Muscle layer of duodenum (tissue), 2 donors: ENCODE measurements around the gene ALDH1A3.
A peak's percentile ranks its signal among the peaks of the same experiment; 100 is the strongest.

Experiments used
- H3K27ac ChIP-seq: one replicate; pipeline ENCODE4 v1.7.0; 2013; ENCODE audit warnings: mild to moderate bottlenecking, low read length
- H3K27me3 ChIP-seq: one replicate; pipeline ENCODE4 v1.7.0; 2013; ENCODE audit warnings: low read depth, mild to moderate bottlenecking, control low read depth, low read length
- H3K36me3 ChIP-seq, 2 donors: one replicate each; pipeline ENCODE4 v1.7.0; 2013; ENCODE audit warnings: low read length in 2 of 2, control low read depth in 1 of 2, mild to moderate bottlenecking in 1 of 2; ENCODE audit not compliant: insufficient read depth in 2 of 2, control insufficient read depth in 1 of 2
- H3K4me1 ChIP-seq, 2 donors: one replicate each; pipeline ENCODE4 v1.7.0; 2013; ENCODE audit warnings: low read length in 2 of 2, mild to moderate bottlenecking in 2 of 2, control low read depth in 1 of 2, moderate library complexity in 1 of 2; ENCODE audit not compliant: insufficient read depth in 2 of 2, control insufficient read depth in 1 of 2
- H3K4me3 ChIP-seq, 2 donors: one replicate each; pipeline ENCODE4 v1.7.0; 2013; ENCODE audit warnings: low read length in 2 of 2, low read depth in 1 of 2, mild to moderate bottlenecking in 1 of 2
- H3K9me3 ChIP-seq, 2 donors: one replicate each; pipeline ENCODE4 v1.7.0; 2013; ENCODE audit warnings: low read length in 2 of 2, control low read depth in 1 of 2, mild to moderate bottlenecking in 1 of 2; ENCODE audit not compliant: control insufficient read depth in 1 of 2
- donor health status: healthy.

Gene ALDH1A3

GRCh38 chr15:100875976-100876375 is 3.7 kb upstream of the ALDH1A3 start:
- H3K4me1 ChIP-seq, result peaks cover 0 to 10% of the 10 kb centered on the region in 2 donors
- no peak overlapping the region for H3K27ac ChIP-seq
- H3K36me3 ChIP-seq, result no peaks in the 10 kb centered on the region
- no peaks in the 10 kb centered on the region for H3K9me3 ChIP-seq
- peaks cover 23% of the 10 kb centered on the region for H3K27me3 ChIP-seq
- H3K4me3 ChIP-seq, result no peak overlapping the region

DNA sequence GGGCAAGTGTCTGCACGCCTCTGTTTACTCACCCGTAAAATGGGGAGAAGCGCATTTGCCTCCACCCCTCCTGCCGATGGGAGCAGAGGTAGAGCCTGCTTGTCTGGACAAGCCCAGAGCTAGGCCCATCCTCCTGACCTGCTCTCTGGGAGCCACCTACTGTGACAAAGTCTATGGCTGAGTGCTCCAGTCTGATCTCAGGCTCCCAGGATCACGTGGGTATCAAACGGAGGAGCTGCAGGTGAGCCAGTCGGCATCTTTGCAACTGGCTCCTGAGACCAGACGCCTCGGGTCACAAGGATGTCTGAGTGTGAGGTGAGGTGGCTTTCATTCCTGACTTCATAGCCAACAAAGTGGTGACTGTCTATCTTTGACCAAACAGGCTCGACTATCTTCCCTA is 2.1 kb upstream of the ALDH1A3 start:
- Histone ChIP-seq H3K27ac (no peak overlapping the region), H3K4me3 (no peak overlapping the region), H3K36me3 (no peaks in the 10 kb centered on the region), H3K27me3 (peaks cover 23% of the 10 kb centered on the region), H3K9me3 (no peaks in the 10 kb centered on the region), H3K4me1 (peaks cover 0 to 10% of the 10 kb centered on the region in 2 donors)

DNA sequence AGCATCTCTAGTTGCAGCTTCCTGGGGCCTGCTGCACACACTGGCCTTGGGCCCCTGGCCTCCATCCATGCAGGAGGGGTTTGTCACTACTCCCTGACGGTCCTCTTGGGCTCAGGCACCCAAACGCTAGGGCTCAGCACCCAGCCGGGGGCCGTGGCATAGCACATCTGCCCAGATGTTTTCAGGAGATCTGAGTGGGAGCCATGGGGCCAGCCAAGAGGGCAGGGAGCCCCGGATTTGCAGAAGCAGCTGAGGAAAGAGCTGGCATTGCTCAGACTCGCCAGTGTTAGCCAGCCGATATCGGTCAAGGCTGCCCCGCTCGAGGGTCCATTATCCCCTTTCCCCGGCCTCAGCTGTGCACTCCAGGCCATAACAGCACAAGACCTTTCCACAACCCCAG is 1.5 kb upstream of the ALDH1A3 start:
- no peak overlapping the region for H3K4me3 ChIP-seq
- H3K9me3 ChIP-seq, result no peaks in the 10 kb centered on the region
- H3K4me1 ChIP-seq, result peaks cover 0 to 10% of the 10 kb centered on the region in 2 donors
- peaks cover 23% of the 10 kb centered on the region for H3K27me3 ChIP-seq
- H3K36me3 ChIP-seq, result no peaks in the 10 kb centered on the region
- H3K27ac ChIP-seq, result no peak overlapping the region

DNA sequence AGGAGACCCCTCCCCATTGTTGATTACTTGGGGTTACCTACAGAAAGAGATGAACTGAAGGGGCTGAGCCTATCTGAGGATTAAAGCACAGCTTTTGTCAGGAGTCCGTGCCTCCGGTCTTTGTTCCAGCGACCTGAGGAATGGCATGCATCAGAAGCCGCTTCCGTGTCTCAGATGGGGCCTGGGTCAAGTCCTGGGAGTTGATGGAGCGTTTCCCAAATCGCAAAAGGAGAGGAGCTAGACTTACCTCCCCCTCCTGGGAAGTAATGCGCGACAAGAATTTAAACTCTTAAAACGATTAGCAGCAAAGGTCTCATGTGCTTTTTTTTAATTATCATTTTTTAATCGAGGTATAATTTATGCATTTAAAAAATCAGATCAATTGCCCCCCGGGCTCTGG is 983 bp upstream of the ALDH1A3 start:
- Histone ChIP-seq H3K9me3 (no peaks in the 10 kb centered on the region), H3K4me3 (peak overlapping the region in 1 of 2 donors; percentile 56), H3K4me1 (peaks cover 0 to 10% of the 10 kb centered on the region in 2 donors), H3K27me3 (peaks cover 23% of the 10 kb centered on the region), H3K36me3 (no peaks in the 10 kb centered on the region), H3K27ac (no peak overlapping the region)

- H3K27ac ChIP-seq, result no peak overlapping the region
- peak overlapping the region in 1 of 2 donors; percentile 69 for H3K4me3 ChIP-seq
- H3K27me3 ChIP-seq, result peaks cover 23% of the 10 kb centered on the region
These were observed 569 bp upstream of the ALDH1A3 start for GRCh38 chr15:100879061-100879463.

GRCh38 chr15:100880139-100880896 is 687 bp downstream of the ALDH1A3 start:
- Histone ChIP-seq H3K27ac (no peak overlapping the region), H3K9me3 (no peaks in the 10 kb centered on the region), H3K4me3 (peak overlapping the region; percentile 44 to 69), H3K27me3 (peaks cover 23% of the 10 kb centered on the region), H3K4me1 (peaks cover 0 to 10% of the 10 kb centered on the region in 2 donors), H3K36me3 (no peaks in the 10 kb centered on the region)

More at GRCh38 chr15:100879061-100879463, 569 bp upstream of the ALDH1A3 start:
- H3K9me3 ChIP-seq, result no peaks in the 10 kb centered on the region
- peaks cover 0 to 10% of the 10 kb centered on the region in 2 donors for H3K4me1 ChIP-seq
- no peaks in the 10 kb centered on the region for H3K36me3 ChIP-seq

GRCh38 chr15:100880897-100881242 is 1.2 kb downstream of the ALDH1A3 start:
- no peak overlapping the region for H3K27ac ChIP-seq
- H3K9me3 ChIP-seq, result no peaks in the 10 kb centered on the region
- peaks cover 23% of the 10 kb centered on the region for H3K27me3 ChIP-seq

GRCh38 chr15:100881573-100882336 is 2.1 kb downstream of the ALDH1A3 start:
- peaks cover 0 to 10% of the 10 kb centered on the region in 2 donors for H3K4me1 ChIP-seq
- H3K36me3 ChIP-seq, result no peaks in the 10 kb centered on the region
- H3K27me3 ChIP-seq, result peaks cover 18% of the 10 kb centered on the region
- no peaks in the 10 kb centered on the region for H3K9me3 ChIP-seq
- H3K27ac ChIP-seq, result no peak overlapping the region
- H3K4me3 ChIP-seq, result peak overlapping the region; percentile 35 to 69

More at GRCh38 chr15:100880897-100881242, 1.2 kb downstream of the ALDH1A3 start:
- Histone ChIP-seq H3K4me3 (peak overlapping the region in 1 of 2 donors; percentile 69), H3K4me1 (peaks cover 0 to 10% of the 10 kb centered on the region in 2 donors), H3K36me3 (no peaks in the 10 kb centered on the region)

- Histone ChIP-seq H3K9me3 (no peaks in the 10 kb centered on the region), H3K4me3 (no peak overlapping the region), H3K4me1 (peaks cover 0 to 11% of the 10 kb centered on the region in 2 donors), H3K27me3 (peaks cover 8% of the 10 kb centered on the region), H3K27ac (no peak overlapping the region), H3K36me3 (peaks cover 0 to 3% of the 10 kb centered on the region in 2 donors)
These were observed 5.5 kb downstream of the ALDH1A3 start for GRCh38 chr15:100885116-100885515.

GRCh38 chr15:100885811-100886210 is 6.2 kb downstream of the ALDH1A3 start:
- Histone ChIP-seq H3K27me3 (peaks cover 1% of the 10 kb centered on the region), H3K4me1 (peaks cover 0 to 5% of the 10 kb centered on the region in 2 donors), H3K4me3 (no peak overlapping the region), H3K27ac (no peak overlapping the region), H3K9me3 (no peaks in the 10 kb centered on the region), H3K36me3 (peaks cover 0 to 3% of the 10 kb centered on the region in 2 donors)

GRCh38 chr15:100887211-100887913 is 7.7 kb downstream of the ALDH1A3 start:
- H3K9me3 ChIP-seq, result no peaks in the 10 kb centered on the region
- peaks cover 3% of the 10 kb centered on the region for H3K27me3 ChIP-seq
- peaks cover 1 to 3% of the 10 kb centered on the region in 2 donors for H3K36me3 ChIP-seq
- H3K4me3 ChIP-seq, result no peak overlapping the region
- H3K27ac ChIP-seq, result no peak overlapping the region
- H3K4me1 ChIP-seq, result peaks cover 0 to 5% of the 10 kb centered on the region in 2 donors
